Sigmoid colon (tissue), 7 donors: Measurements from ENCODE around the gene MTAP. TPM values are rescaled to one million over a fixed set of nuclear protein-coding genes. Genes with fewer than 3 reads are reported as not detected.

Source experiments
- DNase-seq: peaks from one replicate; pipeline ENCODE4 v3.0.0-alpha.2; 2019
- H3K27ac ChIP-seq, 4 donors: fragments of 200-600 bp; sonication (generic); one replicate each; pipeline ENCODE4 v1.5.1; 2016 to 2019; ENCODE audit warnings: mild to moderate bottlenecking in 1 of 4
- H3K27me3 ChIP-seq, 3 donors: fragments of 200-600 bp; sonication (generic); one replicate each; pipeline ENCODE4 v1.5.1; 2019; ENCODE audit warnings: mild to moderate bottlenecking in 1 of 3
- H3K36me3 ChIP-seq, 4 donors: fragments of 200-600 bp; sonication (generic); one replicate each; pipeline ENCODE4 v1.5.1; 2016 to 2019
- H3K4me1 ChIP-seq, 4 donors: fragments of 200-600 bp; sonication (generic); one replicate each; pipeline ENCODE4 v1.5.1; 2017 to 2019
- H3K4me3 ChIP-seq, 4 donors: fragments of 200-600 bp; sonication (generic); one replicate each; pipeline ENCODE4 v1.5.1; 2017 to 2019; ENCODE audit warnings: mild to moderate bottlenecking in 2 of 4, moderate library complexity in 1 of 4
- H3K9me3 ChIP-seq, 4 donors: fragments of 200-600 bp in 3 of 4; sonication (generic) in 3 of 4; one replicate each; pipeline versions ENCODE4 v1.5.1 to v1.6.1; 2013 to 2019
- EP300 ChIP-seq, 4 donors: sonication (generic); formaldehyde crosslinking; IDR thresholded peaks; one replicate each; pipeline ENCODE4 v1.6.1; 2017; ENCODE audit warnings: antibody characterized with exemption in 4 of 4
- POLR2A ChIP-seq, 2 donors: fragments of 450-650 bp; IDR thresholded peaks; one replicate each; pipeline ENCODE4 v1.6.1; 2016; ENCODE audit warnings: antibody characterized with exemption in 2 of 2, mild to moderate bottlenecking in 2 of 2, moderate library complexity in 2 of 2
- POLR2AphosphoS5 ChIP-seq, 4 donors: sonication (generic); formaldehyde crosslinking; IDR thresholded peaks; one replicate each; pipeline ENCODE4 v1.6.1; 2017; ENCODE audit warnings: antibody characterized with exemption in 4 of 4
- WGBS, 2 donors: extraction: QIAGEN DNeasy Blood & Tissue Kit; methylation state at CpG; one replicate each; pipeline ENCODE4 v1.1.7; 2013; 5-methylcytosine and 5-hydroxymethylcytosine counted together
- intact Hi-C: fragments of 100-400 bp; cut with DNase I; formaldehyde crosslinking; loops from one replicate; pipeline ENCODE4 v1.15.1; 2023
- polyA plus RNA-seq, 3 donors: library from polyadenylated mRNA; stranded (reverse); fragments of 200-250 nt; gene quantifications; one replicate each; pipeline ENCODE4 v1.2.3, GENCODE V29; 2013
- total RNA-seq, 4 donors: library from RNA; depleted of rRNA; stranded (reverse); fragments of >200 nt; gene quantifications; one replicate each; pipeline ENCODE4 v1.1.0, GENCODE V29; 2016
- TF ChIP-seq, protein P1 (sequence below), 4 experiments: fragments of 450-650 bp in 3 of 4; fragments of 200-600 bp in 1 of 4; IDR thresholded peaks; one replicate each; pipeline ENCODE4 v1.5.1; 2016 to 2019; ENCODE audit warnings: antibody characterized with exemption in 4 of 4, mild to moderate bottlenecking in 3 of 4, moderate library complexity in 2 of 4
- donor health status: healthy with polysubstance abuse.
- donor health status: Bipolar disorder and iron deficiency.
- donor health status: healthy.

The MTAP gene
- total and polyA plus RNA-seq, 7 donors = 7.6 to 28.5 (median 19.9) TPM

- no peak for DNase-seq
- H3K4me3 ChIP-seq = no peak overlapping the region
- H3K36me3 ChIP-seq = peaks cover 0 to 18% (median 0%) of the 10 kb centered on the region in 4 donors
- intact Hi-C loops = loop anchor here (10.0 kb wide), 1 partner anchor 1122 kb away; the partner anchor contains the start of gene FOCAD
- TF ChIP-seq, protein P1, sequence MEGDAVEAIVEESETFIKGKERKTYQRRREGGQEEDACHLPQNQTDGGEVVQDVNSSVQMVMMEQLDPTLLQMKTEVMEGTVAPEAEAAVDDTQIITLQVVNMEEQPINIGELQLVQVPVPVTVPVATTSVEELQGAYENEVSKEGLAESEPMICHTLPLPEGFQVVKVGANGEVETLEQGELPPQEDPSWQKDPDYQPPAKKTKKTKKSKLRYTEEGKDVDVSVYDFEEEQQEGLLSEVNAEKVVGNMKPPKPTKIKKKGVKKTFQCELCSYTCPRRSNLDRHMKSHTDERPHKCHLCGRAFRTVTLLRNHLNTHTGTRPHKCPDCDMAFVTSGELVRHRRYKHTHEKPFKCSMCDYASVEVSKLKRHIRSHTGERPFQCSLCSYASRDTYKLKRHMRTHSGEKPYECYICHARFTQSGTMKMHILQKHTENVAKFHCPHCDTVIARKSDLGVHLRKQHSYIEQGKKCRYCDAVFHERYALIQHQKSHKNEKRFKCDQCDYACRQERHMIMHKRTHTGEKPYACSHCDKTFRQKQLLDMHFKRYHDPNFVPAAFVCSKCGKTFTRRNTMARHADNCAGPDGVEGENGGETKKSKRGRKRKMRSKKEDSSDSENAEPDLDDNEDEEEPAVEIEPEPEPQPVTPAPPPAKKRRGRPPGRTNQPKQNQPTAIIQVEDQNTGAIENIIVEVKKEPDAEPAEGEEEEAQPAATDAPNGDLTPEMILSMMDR (IDR thresholded peaks at IDR 0.05) = no peak
- no peak for TF ChIP-seq POLR2AphosphoS5 (IDR thresholded peaks at IDR 0.05)
- TF ChIP-seq POLR2A (IDR thresholded peaks at IDR 0.05) = no peak
- TF ChIP-seq EP300 (IDR thresholded peaks at IDR 0.05) = no peak
- peaks cover 0 to 57% (median 39%) of the 10 kb centered on the region in 4 donors for H3K4me1 ChIP-seq
- no peaks in the 10 kb centered on the region for H3K27me3 ChIP-seq
- no peak overlapping the region for H3K27ac ChIP-seq
- no peaks in the 10 kb centered on the region for H3K9me3 ChIP-seq
- 94 to 98% methylated on average over 4 of the region's 4 CpGs for WGBS, 2 donors
Observed at GRCh38 chr9:21806644-21807043, 4.2 kb downstream of the MTAP start.

DNA sequence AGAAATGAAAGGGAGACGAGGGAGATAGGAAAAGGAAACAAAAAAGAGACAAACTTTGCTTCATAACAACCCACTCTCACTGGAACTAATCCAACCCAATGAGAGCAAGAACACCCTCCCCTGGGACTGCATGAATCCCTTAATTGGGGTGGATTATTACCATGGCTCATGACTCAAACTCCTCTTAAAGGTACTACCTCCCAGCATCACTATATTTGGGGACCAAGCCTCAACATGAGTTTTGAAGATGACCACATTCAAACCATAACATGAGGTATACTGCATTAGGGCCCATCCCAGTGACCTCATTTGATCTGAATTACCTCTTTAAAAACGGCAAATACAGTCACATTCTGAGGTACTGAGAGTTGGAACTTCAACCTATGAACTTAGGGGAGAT lies 8.0 kb downstream of the MTAP start:
- Histone ChIP-seq H3K27me3 (no peaks in the 10 kb centered on the region), H3K4me1 (peaks cover 0 to 51% (median 20%) of the 10 kb centered on the region in 4 donors), H3K4me3 (no peak overlapping the region), H3K27ac (peak overlapping the region in 3 of 4 donors; percentile 18 to 46 (median 22)), H3K9me3 (no peaks in the 10 kb centered on the region), H3K36me3 (peaks cover 0 to 15% (median 0%) of the 10 kb centered on the region in 4 donors)
- WGBS, 2 donors = 28 to 57% methylated on average over 2 of the region's 2 CpGs
- no peak for DNase-seq
- intact Hi-C loops = loop anchor here (10.0 kb wide), 1 partner anchor 224 kb away; no protein-coding TSS in a partner anchor
- TF ChIP-seq POLR2AphosphoS5 (IDR thresholded peaks at IDR 0.05) (no peak), EP300 (IDR thresholded peaks at IDR 0.05) (no peak), POLR2A (IDR thresholded peaks at IDR 0.05) (no peak)
- TF ChIP-seq, protein P1 (IDR thresholded peaks at IDR 0.05) = no peak

GRCh38 chr9:21810881-21811280 lies 8.4 kb downstream of the MTAP start:
- no peaks in the 10 kb centered on the region for H3K27me3 ChIP-seq
- WGBS, 2 donors = 91% methylated on average over 6 of the region's 6 CpGs
- peaks cover 0 to 46% (median 18%) of the 10 kb centered on the region in 4 donors for H3K4me1 ChIP-seq
- no peaks in the 10 kb centered on the region for H3K9me3 ChIP-seq
- DNase-seq = no peak
- peaks cover 0 to 20% (median 2%) of the 10 kb centered on the region in 4 donors for H3K36me3 ChIP-seq
- intact Hi-C loops = loop anchor here (10.0 kb wide), 1 partner anchor 224 kb away; no protein-coding TSS in a partner anchor
- peak overlapping the region in 3 of 4 donors; percentile 18 to 46 (median 22) for H3K27ac ChIP-seq
- TF ChIP-seq, protein P1 (IDR thresholded peaks at IDR 0.05) = no peak
- TF ChIP-seq EP300 (IDR thresholded peaks at IDR 0.05) (no peak), POLR2A (IDR thresholded peaks at IDR 0.05) (no peak), POLR2AphosphoS5 (IDR thresholded peaks at IDR 0.05) (no peak)
- H3K4me3 ChIP-seq = no peak overlapping the region

DNA sequence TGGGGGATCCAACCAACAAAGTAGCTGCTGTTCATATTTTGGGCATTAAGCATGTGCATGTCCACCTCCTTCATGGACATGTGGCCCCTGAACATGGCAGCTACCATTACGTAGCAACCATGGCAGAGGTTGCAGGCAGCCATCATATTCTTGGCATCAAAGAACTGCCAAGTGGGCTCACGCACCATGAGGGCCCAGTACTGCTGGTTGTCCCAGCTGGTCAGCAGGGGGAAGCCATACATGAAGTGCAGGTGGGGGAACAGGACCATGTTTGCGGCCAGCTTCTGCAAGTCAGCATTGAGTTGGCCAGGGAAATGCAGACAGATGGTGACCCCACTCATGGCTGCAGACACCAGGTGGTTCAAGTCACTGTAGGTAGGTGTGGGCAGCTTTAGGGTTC lies 9.5 kb downstream of the MTAP start:
- peaks cover 0 to 36% (median 15%) of the 10 kb centered on the region in 4 donors for H3K4me1 ChIP-seq

More for the DNA sequence above, 9.5 kb downstream of the MTAP start:
- H3K36me3 ChIP-seq = peaks cover 0 to 31% (median 6%) of the 10 kb centered on the region in 4 donors
- no peaks in the 10 kb centered on the region for H3K9me3 ChIP-seq
- intact Hi-C loops = loop anchor here (2.0 to 10.0 kb wide), 3 partner anchors 197 to 641 kb away; partner anchors contain the start of gene CDKN2B
- WGBS, 2 donors = 96% methylated on average over 3 of the region's 3 CpGs
- H3K27ac ChIP-seq = no peak overlapping the region
- no peak overlapping the region for H3K4me3 ChIP-seq
- H3K27me3 ChIP-seq = no peaks in the 10 kb centered on the region
- no peak for DNase-seq
- TF ChIP-seq POLR2AphosphoS5 (IDR thresholded peaks at IDR 0.05) (no peak), EP300 (IDR thresholded peaks at IDR 0.05) (no peak), POLR2A (IDR thresholded peaks at IDR 0.05) (no peak)
- TF ChIP-seq, protein P1 (IDR thresholded peaks at IDR 0.05) = no peak
